Heart left ventricle (tissue), 13 donors: ENCODE data around the gene CASS4.
"Not testable (repeated sequence)": the region's sequence is repeated elsewhere in the genome, so short reads cannot be mapped to it uniquely, and the experiment has no call there.

ENCODE experiments used
- POLR2A ChIP-seq, 2 donors: fragments of 450-650 bp; IDR thresholded peaks; one replicate each; pipeline ENCODE4 v1.6.1; 2017; ENCODE audit warnings: antibody characterized with exemption in 2 of 2, mild to moderate bottlenecking in 2 of 2, moderate library complexity in 2 of 2
- TF ChIP-seq, protein P1 (sequence below), 12 donors: fragments of 200-600 bp; sonication (generic) in 4 of 12; IDR thresholded peaks; one replicate each; pipeline versions ENCODE4 v1.5.0 to v1.8.0; 2018 to 2022; ENCODE audit warnings: antibody characterized with exemption in 12 of 12, mild to moderate bottlenecking in 5 of 12
- donor health status: ischemic (EF 13 %, LVEDD 7.1; RV severe dilation, severe dysfunction).
- donor health status: DM: no; HTN: yes; CAD: no.
- donor health status: DM: no; HTN: no; CAD: no.
- donor health status: ischemic (EF 25% LVEDD 6.9; RV normal size, moderate dysfunction).
- donor health status: ischemic (EF 25% LVEDD 5.7; RV mildly dilated, moderate dysfunction).
- donor health status: ischemic (EF 35%, LVEDD 5.7; RV mildly dilated, moderate dysfunction).
- donor health status: nonischemic (EF 11% LVEDD 7.7; RV severe dilation, severe dysfunction).
- donor health status: DM: yes; HTN: yes; CAD: no.
- donor health status: PGD.
- donor health status: ischemic (EF 29% LVEDD 5.4; RV normal size, mild dysfunction).
- donor health status: nonischemic (EF 23%, LVEDD 6.1; RV moderate dilation, normal function).

DNA sequence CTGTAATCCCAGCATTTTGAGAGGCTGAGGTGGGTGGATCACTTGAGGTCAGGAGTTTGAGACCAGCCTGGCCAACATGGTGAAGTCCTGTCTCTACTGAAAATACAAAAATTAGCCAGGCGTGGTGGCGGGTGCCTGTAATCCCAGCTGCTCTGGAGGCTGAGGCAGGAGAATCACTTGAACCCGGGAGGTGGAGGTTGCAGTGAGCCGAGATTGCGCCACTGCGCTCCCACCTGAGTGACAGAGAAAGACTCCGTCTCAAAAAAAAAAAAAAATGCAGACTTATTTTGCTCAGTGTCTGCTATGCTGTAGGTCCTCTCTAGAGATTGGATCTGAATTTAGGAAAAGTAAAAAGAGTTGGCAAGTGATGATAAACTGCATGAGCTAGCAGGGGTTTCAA is 773 bp upstream of the CASS4 start:
- TF ChIP-seq, protein P1, sequence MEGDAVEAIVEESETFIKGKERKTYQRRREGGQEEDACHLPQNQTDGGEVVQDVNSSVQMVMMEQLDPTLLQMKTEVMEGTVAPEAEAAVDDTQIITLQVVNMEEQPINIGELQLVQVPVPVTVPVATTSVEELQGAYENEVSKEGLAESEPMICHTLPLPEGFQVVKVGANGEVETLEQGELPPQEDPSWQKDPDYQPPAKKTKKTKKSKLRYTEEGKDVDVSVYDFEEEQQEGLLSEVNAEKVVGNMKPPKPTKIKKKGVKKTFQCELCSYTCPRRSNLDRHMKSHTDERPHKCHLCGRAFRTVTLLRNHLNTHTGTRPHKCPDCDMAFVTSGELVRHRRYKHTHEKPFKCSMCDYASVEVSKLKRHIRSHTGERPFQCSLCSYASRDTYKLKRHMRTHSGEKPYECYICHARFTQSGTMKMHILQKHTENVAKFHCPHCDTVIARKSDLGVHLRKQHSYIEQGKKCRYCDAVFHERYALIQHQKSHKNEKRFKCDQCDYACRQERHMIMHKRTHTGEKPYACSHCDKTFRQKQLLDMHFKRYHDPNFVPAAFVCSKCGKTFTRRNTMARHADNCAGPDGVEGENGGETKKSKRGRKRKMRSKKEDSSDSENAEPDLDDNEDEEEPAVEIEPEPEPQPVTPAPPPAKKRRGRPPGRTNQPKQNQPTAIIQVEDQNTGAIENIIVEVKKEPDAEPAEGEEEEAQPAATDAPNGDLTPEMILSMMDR (IDR thresholded peaks at IDR 0.05), result not testable (repeated sequence)
- not testable (repeated sequence) for TF ChIP-seq POLR2A (IDR thresholded peaks at IDR 0.05)
